Measurements from ENCODE around the gene SETD2.

GRCh38 chr3:46972396-46972795, 191.5 kb downstream of the SETD2 start:
- TF ChIP-seq CTCF (IDR thresholded peaks at IDR 0.05), result no peak
- no peak for TF ChIP-seq POLR2A (IDR thresholded peaks at IDR 0.05)

All from right lobe of liver (tissue), 4 donors.